A549 (cell line): ENCODE data around the gene NR3C2. TPM values are rescaled to one million over a fixed set of nuclear protein-coding genes. Genes with fewer than 3 reads are reported as not detected.

Experiments
- ATAC-seq, 2 experiments: fragments of 200-7000 bp in 1 of 2; fragments of >200 bp in 1 of 2; cut with Nextera tagmentation in 1 of 2; cut with Tn5 transposase in 1 of 2; 3 replicates each; pipeline versions ENCODE4 v1.8.0 to v1.9.1; 2018 to 2020; ENCODE audit warnings: mild to moderate bottlenecking in 1 of 2, moderate library complexity in 1 of 2
- CTCF ChIA-PET: fragments of 300-600 bp; sonication (Branson Sonifier 250); formaldehyde crosslinking; extraction: SDS; loops from one replicate; lab custom pipeline; 2021; ENCODE audit warnings: antibody characterized with exemption, inconsistent platforms; lab: Yijun Ruan, JAX
- POLR2A ChIA-PET: fragments of 350-600 bp; formaldehyde crosslinking; extraction: SDS; loops from one replicate; lab custom pipeline; 2021; ENCODE audit warnings: antibody characterized with exemption, inconsistent platforms; lab: Yijun Ruan, JAX
- DNase-seq, 2 experiments: peaks; one replicate each; pipeline versions ENCODE4 v3.0.0 to v3.0.0-alpha.2; 2011 to 2016; ENCODE audit warnings: low read depth in 1 of 2, low spot score in 1 of 2
- FAIRE-seq: peaks from 2 replicates; lab custom pipeline; 2011; peaks lifted over from hg19 to GRCh38; lab: Jason Lieb, UNC
- H3K27ac ChIP-seq, 2 experiments: fragments of >200 bp; sonication (Bioruptor Twin); formaldehyde crosslinking; 3 replicates each; pipeline ENCODE4 v1.5.1; 2016 to 2017
- H3K4me1 ChIP-seq: fragments of >200 bp; sonication (Bioruptor Twin); formaldehyde crosslinking; 3 replicates; pipeline ENCODE4 v1.6.1; 2016
- H3K4me2 ChIP-seq: fragments of >200 bp; sonication (Bioruptor Twin); formaldehyde crosslinking; 3 replicates; pipeline ENCODE4 v1.6.1; 2016
- H3K4me3 ChIP-seq: fragments of >200 bp; sonication (Bioruptor Twin); formaldehyde crosslinking; 3 replicates; pipeline ENCODE4 v1.5.1; 2016
- H3K9me3 ChIP-seq: fragments of >200 bp; sonication (Bioruptor Twin); formaldehyde crosslinking; 3 replicates; pipeline ENCODE4 v1.6.1; 2016
- ATOH8 ChIP-seq: fragments of 250-450 bp; sonication (Bioruptor Pico); IDR thresholded peaks from 2 replicates; pipeline ENCODE4 v1.5.0; 2020; ENCODE audit warnings: low read depth, mild to moderate bottlenecking, moderate library complexity
- CHD4 ChIP-seq: fragments of 200-600 bp; sonication (generic); IDR thresholded peaks from 2 replicates; pipeline ENCODE4 v1.6.1; 2016; ENCODE audit warnings: antibody characterized with exemption, mild to moderate bottlenecking, borderline replicate concordance
- EHMT2 ChIP-seq: fragments of 200-600 bp; sonication (generic); IDR thresholded peaks from 2 replicates; pipeline ENCODE4 v1.6.1; 2016; ENCODE audit warnings: antibody characterized with exemption, low read depth, mild to moderate bottlenecking, moderate library complexity
- ELK1 ChIP-seq: fragments of 150-350 bp; IDR thresholded peaks from 2 replicates; pipeline ENCODE4 v1.6.1; 2014; ENCODE audit warnings: low read depth, mild to moderate bottlenecking, low read length
- EP300 ChIP-seq, 2 experiments: fragments of >200 bp; sonication (Bioruptor Twin); formaldehyde crosslinking; IDR thresholded peaks; 2 replicates in 1 of 2; 3 replicates in 1 of 2; pipeline ENCODE4 v1.6.1; 2016 to 2017
- HDAC2 ChIP-seq: fragments of 200-600 bp; sonication (generic); IDR thresholded peaks from 2 replicates; pipeline ENCODE4 v1.6.1; 2016
- HES2 ChIP-seq: fragments of >200 bp; sonication (Bioruptor Twin); formaldehyde crosslinking; IDR thresholded peaks from 2 replicates; pipeline ENCODE4 v1.6.1; 2016
- HEYL ChIP-seq: fragments of 250-450 bp; sonication (Bioruptor Pico); IDR thresholded peaks from 2 replicates; pipeline ENCODE4 v1.8.0; 2021; ENCODE audit warnings: mild to moderate bottlenecking, moderate library complexity
- HOXB13 ChIP-seq: fragments of 250-450 bp; sonication (Bioruptor Pico); IDR thresholded peaks from 2 replicates; pipeline ENCODE4 v1.5.0; 2020; ENCODE audit warnings: low read depth, mild to moderate bottlenecking, moderate library complexity
- HOXB5 ChIP-seq: fragments of 250-450 bp; sonication (Bioruptor Pico); IDR thresholded peaks from 2 replicates; pipeline ENCODE4 v1.5.0; 2020; ENCODE audit warnings: mild to moderate bottlenecking, moderate library complexity
- JUNB ChIP-seq: fragments of >200 bp; sonication (Bioruptor Twin); formaldehyde crosslinking; IDR thresholded peaks from 2 replicates; pipeline ENCODE4 v1.6.1; 2016
- KDM5A ChIP-seq: fragments of 200-600 bp; sonication (generic); IDR thresholded peaks from 2 replicates; pipeline ENCODE4 v1.6.1; 2016; ENCODE audit warnings: antibody characterized with exemption, mild to moderate bottlenecking
- MAX ChIP-seq: IDR thresholded peaks from 2 replicates; pipeline ENCODE4 v1.6.1; 2012
- NR3C1 ChIP-seq: fragments of >200 bp; sonication (Bioruptor Twin); formaldehyde crosslinking; IDR thresholded peaks from 3 replicates; pipeline ENCODE4 v1.6.1; 2017
- PBX3 ChIP-seq: IDR thresholded peaks from 2 replicates; pipeline ENCODE4 v1.6.1; 2012
- RAD21 ChIP-seq, 2 experiments: fragments of >200 bp in 1 of 2; sonication (Bioruptor Twin) in 1 of 2; formaldehyde crosslinking in 1 of 2; IDR thresholded peaks in 1 of 2; conservative IDR thresholded peaks in 1 of 2; 2 replicates in 1 of 2; 3 replicates in 1 of 2; pipeline ENCODE4 v1.6.1; 2012 to 2018; ENCODE audit warnings: inconsistent platforms in 1 of 2
- RCOR1 ChIP-seq: fragments of 150-350 bp; IDR thresholded peaks from 2 replicates; pipeline ENCODE4 v1.6.1; 2014; ENCODE audit warnings: antibody characterized with exemption, low read length, low read depth
- SMC3 ChIP-seq: fragments of >200 bp; sonication (Bioruptor Twin); formaldehyde crosslinking; IDR thresholded peaks from 3 replicates; pipeline ENCODE4 v1.6.1; 2018; ENCODE audit warnings: inconsistent platforms
- ZFP36 ChIP-seq: fragments of 450-650 bp; IDR thresholded peaks from 2 replicates; pipeline ENCODE4 v1.6.1; 2014; ENCODE audit warnings: borderline replicate concordance; ENCODE audit not compliant: partially characterized antibody
- ZNF302 ChIP-seq: fragments of 250-450 bp; sonication (Bioruptor Pico); IDR thresholded peaks from 2 replicates; pipeline ENCODE4 v1.9.0; 2021; ENCODE audit warnings: inconsistent platforms, mild to moderate bottlenecking, moderate library complexity
- ZSCAN20 ChIP-seq: fragments of 250-450 bp; sonication (Bioruptor Pico); IDR thresholded peaks from 2 replicates; pipeline ENCODE4 v1.8.0; 2022; ENCODE audit warnings: mild to moderate bottlenecking, moderate library complexity
- WGBS: methylation state at CpG from one replicate; pipeline ENCODE4 v1.1.6; 2017; ENCODE audit errors: missing lambda C conversion rate; 5-methylcytosine and 5-hydroxymethylcytosine counted together
- polyA plus RNA-seq, 4 experiments: library from polyadenylated mRNA; depleted of rRNA in 3 of 4; stranded (reverse); fragments of >200 nt; fragmentation: RNase III in 1 of 4; extraction: RNeasy Plus Mini Kit Qiagen cat#74134 plus additional on column Dnase treatment in 1 of 4; gene quantifications; 2 replicates in 3 of 4; 3 replicates in 1 of 4; pipeline ENCODE4 v1.2.3, GENCODE V29; 2011 to 2017
- TF ChIP-seq, protein P1 (sequence below): fragments of 200-600 bp; sonication (generic); IDR thresholded peaks from 2 replicates; pipeline ENCODE4 v1.6.1; 2016; ENCODE audit warnings: antibody characterized with exemption, mild to moderate bottlenecking, moderate library complexity

The NR3C2 gene
- polyA plus RNA-seq, 2 of the 4 experiments (the other 2 are of a cell fraction), result 0.01 to 0.03 TPM

DNA sequence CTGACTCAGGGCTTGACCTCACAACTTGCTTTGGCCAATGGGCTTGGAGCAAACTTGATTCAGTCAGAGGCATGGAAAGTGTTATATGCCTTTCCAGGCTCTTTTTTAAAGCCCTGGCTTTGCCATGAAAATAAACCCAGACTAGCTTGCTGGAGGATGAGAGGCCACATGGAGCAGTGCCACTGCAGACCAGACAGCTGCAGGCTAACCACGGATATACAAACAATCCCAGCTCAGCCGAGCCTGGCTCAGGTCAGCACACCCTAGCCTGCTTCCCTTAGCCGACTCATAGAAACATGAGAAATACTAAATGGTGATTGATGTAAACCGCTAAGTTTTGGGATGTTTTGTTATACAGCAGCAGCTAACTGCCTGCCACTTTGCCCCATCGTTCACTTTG, 365.2 kb downstream of the NR3C2 start:
- ChIA-PET CTCF (no interaction called here), POLR2A (no interaction called here)
- H3K4me1 ChIP-seq, result no peaks in the 10 kb centered on the region
- ATAC-seq (no peak), FAIRE-seq (no peak), DNase-seq (no peak)
- H3K4me2 ChIP-seq, result no peak overlapping the region
- TF ChIP-seq HOXB13 (CRISPR knock-in tag) (no peak), HDAC2 (no peak), NR3C1 (no peak), MAX (no peak), ZNF302 (CRISPR knock-in tag) (no peak), RCOR1 (no peak), HES2 (no peak), JUNB (no peak), HEYL (no peak), PBX3 (no peak), RAD21 (conservative IDR thresholded peaks at IDR 0.05 in 1 of 2, IDR thresholded peaks at IDR 0.05 in 1 of 2) (no peak)
- WGBS, result 88% methylated on average over 5 of the region's 5 CpGs
- no peaks in the 10 kb centered on the region for H3K9me3 ChIP-seq
- no peak overlapping the region for H3K27ac ChIP-seq
- no peak overlapping the region for H3K4me3 ChIP-seq

- no peak for DNase-seq
- Histone ChIP-seq H3K27ac (no peak overlapping the region), H3K9me3 (no peaks in the 10 kb centered on the region), H3K4me3 (no peak overlapping the region), H3K4me1 (no peaks in the 10 kb centered on the region), H3K4me2 (no peak overlapping the region)
- no peak for TF ChIP-seq ZFP36
- TF ChIP-seq ELK1, result no peak
- ChIA-PET POLR2A (no interaction called here), CTCF (no interaction called here)
- FAIRE-seq, result no peak
- no peak for ATAC-seq
- WGBS, result 88% methylated on average over 3 of the region's 3 CpGs
These were observed 366.8 kb downstream of the NR3C2 start for GRCh38 chr4:148075438-148075837.

- ATAC-seq (no peak), DNase-seq (no peak)
- Histone ChIP-seq H3K4me1 (no peaks in the 10 kb centered on the region), H3K4me2 (no peak overlapping the region), H3K4me3 (no peak overlapping the region)
- POLR2A ChIA-PET, result no interaction called here
- CTCF ChIA-PET, result no interaction called here
- 93% methylated on average over 2 of the region's 5 CpGs for WGBS
- TF ChIP-seq ZSCAN20 (CRISPR knock-in tag) (no peak), EHMT2 (no peak), SMC3 (no peak), EP300 (IDR thresholded peaks at IDR 0.05) (no peak), HDAC2 (no peak), HOXB5 (CRISPR knock-in tag) (no peak), CHD4 (no peak), ATOH8 (CRISPR knock-in tag) (no peak), KDM5A (no peak)
- TF ChIP-seq, protein P1, sequence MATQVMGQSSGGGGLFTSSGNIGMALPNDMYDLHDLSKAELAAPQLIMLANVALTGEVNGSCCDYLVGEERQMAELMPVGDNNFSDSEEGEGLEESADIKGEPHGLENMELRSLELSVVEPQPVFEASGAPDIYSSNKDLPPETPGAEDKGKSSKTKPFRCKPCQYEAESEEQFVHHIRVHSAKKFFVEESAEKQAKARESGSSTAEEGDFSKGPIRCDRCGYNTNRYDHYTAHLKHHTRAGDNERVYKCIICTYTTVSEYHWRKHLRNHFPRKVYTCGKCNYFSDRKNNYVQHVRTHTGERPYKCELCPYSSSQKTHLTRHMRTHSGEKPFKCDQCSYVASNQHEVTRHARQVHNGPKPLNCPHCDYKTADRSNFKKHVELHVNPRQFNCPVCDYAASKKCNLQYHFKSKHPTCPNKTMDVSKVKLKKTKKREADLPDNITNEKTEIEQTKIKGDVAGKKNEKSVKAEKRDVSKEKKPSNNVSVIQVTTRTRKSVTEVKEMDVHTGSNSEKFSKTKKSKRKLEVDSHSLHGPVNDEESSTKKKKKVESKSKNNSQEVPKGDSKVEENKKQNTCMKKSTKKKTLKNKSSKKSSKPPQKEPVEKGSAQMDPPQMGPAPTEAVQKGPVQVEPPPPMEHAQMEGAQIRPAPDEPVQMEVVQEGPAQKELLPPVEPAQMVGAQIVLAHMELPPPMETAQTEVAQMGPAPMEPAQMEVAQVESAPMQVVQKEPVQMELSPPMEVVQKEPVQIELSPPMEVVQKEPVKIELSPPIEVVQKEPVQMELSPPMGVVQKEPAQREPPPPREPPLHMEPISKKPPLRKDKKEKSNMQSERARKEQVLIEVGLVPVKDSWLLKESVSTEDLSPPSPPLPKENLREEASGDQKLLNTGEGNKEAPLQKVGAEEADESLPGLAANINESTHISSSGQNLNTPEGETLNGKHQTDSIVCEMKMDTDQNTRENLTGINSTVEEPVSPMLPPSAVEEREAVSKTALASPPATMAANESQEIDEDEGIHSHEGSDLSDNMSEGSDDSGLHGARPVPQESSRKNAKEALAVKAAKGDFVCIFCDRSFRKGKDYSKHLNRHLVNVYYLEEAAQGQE, result no peak
- TF ChIP-seq, all 56 proteins: peak for 0
- H3K27ac ChIP-seq, result no peak overlapping the region
- no peak for FAIRE-seq
- H3K9me3 ChIP-seq, result no peaks in the 10 kb centered on the region
These were observed 367.8 kb downstream of the NR3C2 start for GRCh38 chr4:148074462-148074861.
